DND-41 (cell line): Measurements from ENCODE around the gene APBB2.
"Not testable (repeated sequence)": the region's sequence is repeated elsewhere in the genome, so short reads cannot be mapped to it uniquely, and the experiment has no call there.

Experiments
- ATAC-seq: fragments of 200-7000 bp; cut with Tn5 transposase; 3 replicates; pipeline ENCODE4 v1.9.1; 2021; ENCODE audit warnings: low read depth; ENCODE audit not compliant: insufficient read depth
- DNase-seq: peaks from one replicate; pipeline ENCODE4 v3.0.0-alpha.2; 2020
- H2AFZ ChIP-seq: 2 replicates; pipeline ENCODE4 v1.6.0; 2012; ENCODE audit warnings: low read depth, low read length
- H3K27ac ChIP-seq: 2 replicates; pipeline ENCODE4 v1.5.1; 2012; ENCODE audit warnings: low read length, inconsistent platforms
- H3K27me3 ChIP-seq: fragments of 200-600 bp; sonication (generic); 2 replicates; pipeline ENCODE4 v1.6.0; 2012; ENCODE audit warnings: low read length, mild to moderate bottlenecking, inconsistent platforms; ENCODE audit not compliant: insufficient read depth, poor library complexity
- H3K36me3 ChIP-seq: 2 replicates; pipeline ENCODE4 v1.5.1; 2012; ENCODE audit warnings: low read length, inconsistent platforms; ENCODE audit not compliant: insufficient read depth
- H3K4me1 ChIP-seq: 2 replicates; pipeline ENCODE4 v1.5.1; 2012; ENCODE audit warnings: mild to moderate bottlenecking, low read length; ENCODE audit not compliant: insufficient read depth
- H3K4me2 ChIP-seq: 2 replicates; pipeline ENCODE4 v1.6.0; 2012; ENCODE audit warnings: mild to moderate bottlenecking, moderate library complexity, low read length, inconsistent platforms; ENCODE audit not compliant: insufficient read depth
- H3K4me3 ChIP-seq, 2 experiments: fragments of 200-600 bp in 1 of 2; shearing (Covaris generic) in 1 of 2; 2 replicates each; pipeline ENCODE4 v1.5.1; 2012 to 2016; ENCODE audit warnings: inconsistent platforms in 2 of 2, low read length in 2 of 2, mild to moderate bottlenecking in 2 of 2, low read depth in 1 of 2, moderate library complexity in 1 of 2
- H3K79me2 ChIP-seq: 2 replicates; pipeline ENCODE4 v1.6.0; 2012; ENCODE audit warnings: low read length, inconsistent platforms; ENCODE audit not compliant: insufficient read depth
- H3K9ac ChIP-seq: 2 replicates; pipeline ENCODE4 v1.6.0; 2012; ENCODE audit warnings: low read depth, mild to moderate bottlenecking, inconsistent platforms, low read length, moderate library complexity
- H3K9me3 ChIP-seq: 2 replicates; pipeline ENCODE4 v1.5.1; 2012; ENCODE audit warnings: low read length, moderate library complexity, mild to moderate bottlenecking, inconsistent platforms; ENCODE audit not compliant: insufficient read depth, severe bottlenecking
- H4K20me1 ChIP-seq: 2 replicates; pipeline ENCODE4 v1.6.0; 2012; ENCODE audit warnings: low read length; ENCODE audit not compliant: insufficient read depth
- EZH2 ChIP-seq: IDR thresholded peaks from 3 replicates; pipeline ENCODE4 v1.6.1; 2012; ENCODE audit warnings: borderline replicate concordance, low read depth, mild to moderate bottlenecking, moderate library complexity, low read length, inconsistent platforms; ENCODE audit not compliant: severe bottlenecking
- TF ChIP-seq, protein P1 (sequence below): IDR thresholded peaks from 2 replicates; pipeline ENCODE4 v1.5.1; 2012; ENCODE audit warnings: borderline replicate concordance, low read length, moderate library complexity, mild to moderate bottlenecking; ENCODE audit not compliant: poor library complexity, severe bottlenecking; ENCODE audit errors: extremely low read depth

The APBB2 gene

DNA sequence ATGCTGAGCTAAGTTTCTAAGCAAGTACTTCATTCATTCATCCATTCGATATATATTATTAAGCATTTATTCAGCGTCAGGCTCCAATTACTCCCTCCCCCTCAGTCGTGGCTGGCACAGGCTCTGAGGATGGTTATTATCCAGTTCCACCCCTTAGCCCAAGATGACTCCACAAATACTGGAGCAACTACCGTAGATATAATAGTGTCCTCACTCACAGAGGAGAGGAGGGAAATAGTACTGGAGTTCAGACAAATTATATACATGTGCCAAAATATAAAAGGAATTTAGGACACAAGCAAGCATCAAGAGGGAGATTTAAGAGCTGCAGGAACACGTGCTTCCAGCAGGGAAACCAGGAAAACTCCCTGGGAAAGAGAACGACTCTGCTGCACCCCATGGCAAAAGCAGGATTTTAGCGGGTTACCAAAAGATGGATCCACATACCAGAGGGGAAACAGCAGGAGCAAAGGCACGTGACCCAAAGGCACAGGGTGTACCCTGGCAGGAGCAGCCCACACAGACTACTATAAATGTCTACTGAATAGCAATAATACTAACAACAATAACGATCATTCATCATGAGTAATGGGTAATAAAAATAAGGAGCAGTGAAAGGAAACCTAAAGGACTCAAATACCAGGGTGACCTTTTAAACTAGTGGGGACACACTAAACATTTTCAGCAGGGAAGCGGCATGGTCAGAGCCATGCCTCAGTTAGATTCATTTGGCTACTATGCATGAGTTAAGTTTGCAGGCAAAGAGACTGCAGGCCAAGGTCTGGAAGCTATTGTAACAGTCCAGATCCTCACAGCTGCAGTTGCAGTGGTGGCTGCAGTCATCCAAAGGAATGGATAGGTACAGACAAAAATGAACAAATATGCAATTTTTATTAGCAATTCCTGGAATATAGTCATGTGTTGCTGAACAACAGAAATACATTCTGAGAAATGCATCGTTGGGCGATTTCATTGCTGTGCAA lies 153.7 kb downstream of the APBB2 start:
- no peak for ATAC-seq

DNA sequence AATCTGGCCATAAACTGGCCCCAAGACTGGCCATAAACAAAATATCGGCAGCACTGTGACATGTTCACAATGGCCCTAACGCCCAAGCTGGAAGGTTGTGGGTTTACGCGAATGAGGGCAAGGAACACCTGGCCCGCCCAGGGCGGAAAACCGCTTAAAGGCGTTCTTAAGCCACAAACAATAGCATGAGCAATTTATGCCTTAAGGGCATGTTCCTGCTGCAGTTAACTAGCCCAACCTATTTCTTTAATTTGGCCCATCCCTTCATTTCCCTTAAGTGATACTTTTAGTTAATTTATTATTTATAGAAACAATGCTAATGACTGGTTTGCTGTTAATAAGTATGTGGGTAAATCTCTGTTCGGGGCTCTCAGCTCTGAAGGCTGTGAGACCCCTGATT lies 154.9 kb downstream of the APBB2 start:
- H3K27ac ChIP-seq, DNase-seq, H3K79me2 ChIP-seq, H3K36me3 ChIP-seq, H3K9me3 ChIP-seq, H3K4me1 ChIP-seq, H3K9ac ChIP-seq, ATAC-seq, H3K4me3 ChIP-seq, H3K4me2 ChIP-seq, H2AFZ ChIP-seq, H3K27me3 ChIP-seq, H4K20me1 ChIP-seq: not testable (repeated sequence)

More for the DNA sequence above, 153.7 kb downstream of the APBB2 start:
- Histone ChIP-seq H3K27me3 (no peaks in the 10 kb centered on the region), H3K9ac (no peak overlapping the region), H2AFZ (no peak overlapping the region), H3K9me3 (no peaks in the 10 kb centered on the region), H3K27ac (no peak overlapping the region), H3K36me3 (no peaks in the 10 kb centered on the region), H3K79me2 (no peaks in the 10 kb centered on the region), H3K4me1 (no peaks in the 10 kb centered on the region), H3K4me3 (no peak overlapping the region), H4K20me1 (no peaks in the 10 kb centered on the region), H3K4me2 (no peak overlapping the region)
- DNase-seq: no peak
- TF ChIP-seq, protein P1, sequence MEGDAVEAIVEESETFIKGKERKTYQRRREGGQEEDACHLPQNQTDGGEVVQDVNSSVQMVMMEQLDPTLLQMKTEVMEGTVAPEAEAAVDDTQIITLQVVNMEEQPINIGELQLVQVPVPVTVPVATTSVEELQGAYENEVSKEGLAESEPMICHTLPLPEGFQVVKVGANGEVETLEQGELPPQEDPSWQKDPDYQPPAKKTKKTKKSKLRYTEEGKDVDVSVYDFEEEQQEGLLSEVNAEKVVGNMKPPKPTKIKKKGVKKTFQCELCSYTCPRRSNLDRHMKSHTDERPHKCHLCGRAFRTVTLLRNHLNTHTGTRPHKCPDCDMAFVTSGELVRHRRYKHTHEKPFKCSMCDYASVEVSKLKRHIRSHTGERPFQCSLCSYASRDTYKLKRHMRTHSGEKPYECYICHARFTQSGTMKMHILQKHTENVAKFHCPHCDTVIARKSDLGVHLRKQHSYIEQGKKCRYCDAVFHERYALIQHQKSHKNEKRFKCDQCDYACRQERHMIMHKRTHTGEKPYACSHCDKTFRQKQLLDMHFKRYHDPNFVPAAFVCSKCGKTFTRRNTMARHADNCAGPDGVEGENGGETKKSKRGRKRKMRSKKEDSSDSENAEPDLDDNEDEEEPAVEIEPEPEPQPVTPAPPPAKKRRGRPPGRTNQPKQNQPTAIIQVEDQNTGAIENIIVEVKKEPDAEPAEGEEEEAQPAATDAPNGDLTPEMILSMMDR: no peak
- no peak for TF ChIP-seq EZH2

DNA sequence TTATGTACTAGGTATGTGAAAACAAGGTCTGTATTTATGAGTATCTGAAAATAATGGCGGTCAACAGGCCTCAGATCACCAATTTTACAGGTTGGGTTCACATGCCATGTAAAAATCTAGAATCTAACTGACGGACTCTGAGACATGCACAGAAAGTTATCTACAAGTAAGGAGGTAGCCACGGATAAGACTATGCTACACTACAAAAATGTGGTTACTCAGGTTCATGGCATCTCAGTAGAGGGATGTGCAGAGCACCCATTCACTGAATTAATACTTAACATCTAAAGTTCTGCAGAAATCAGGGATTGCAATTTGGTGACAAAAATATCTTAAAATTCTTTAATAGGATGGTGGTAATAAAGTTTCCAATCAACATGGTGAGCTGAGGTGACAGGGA lies 155.9 kb downstream of the APBB2 start:
- H3K9me3 ChIP-seq: no peaks in the 10 kb centered on the region
- no peak overlapping the region for H3K4me3 ChIP-seq
- H3K79me2 ChIP-seq: no peaks in the 10 kb centered on the region
- DNase-seq (no peak), ATAC-seq (no peak)
- no peaks in the 10 kb centered on the region for H4K20me1 ChIP-seq
- no peak overlapping the region for H3K9ac ChIP-seq
- no peaks in the 10 kb centered on the region for H3K4me1 ChIP-seq
- no peaks in the 10 kb centered on the region for H3K36me3 ChIP-seq
- no peak overlapping the region for H3K4me2 ChIP-seq
- H2AFZ ChIP-seq: no peak overlapping the region
- H3K27ac ChIP-seq: no peak overlapping the region
- H3K27me3 ChIP-seq: no peaks in the 10 kb centered on the region
- no peak for TF ChIP-seq EZH2
- TF ChIP-seq, protein P1: no peak

DNA sequence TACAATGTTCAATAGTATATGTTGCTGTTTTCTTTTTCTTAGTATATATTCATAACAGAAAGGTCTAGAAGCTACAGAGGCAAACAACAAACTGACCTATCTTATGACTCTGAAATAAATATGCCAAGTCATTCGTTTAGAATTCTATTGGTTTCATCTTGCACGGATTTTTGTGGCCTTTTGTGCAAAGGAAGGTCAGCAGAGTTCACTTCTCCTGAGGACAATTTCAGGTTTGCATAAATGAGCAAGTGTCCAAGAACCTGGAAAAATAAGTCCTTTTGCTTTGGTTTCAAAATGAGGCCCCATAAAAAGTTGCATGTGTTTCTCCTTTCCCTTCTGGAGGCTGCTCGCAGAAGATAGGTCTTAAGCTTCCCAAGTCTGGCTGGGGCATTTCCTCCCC lies 156.9 kb downstream of the APBB2 start:
- Histone ChIP-seq H3K27me3 (no peaks in the 10 kb centered on the region), H3K9me3 (no peaks in the 10 kb centered on the region), H3K4me2 (no peak overlapping the region), H3K4me1 (no peaks in the 10 kb centered on the region), H3K27ac (no peak overlapping the region), H3K4me3 (no peak overlapping the region), H4K20me1 (no peaks in the 10 kb centered on the region), H3K9ac (no peak overlapping the region), H2AFZ (no peak overlapping the region), H3K36me3 (no peaks in the 10 kb centered on the region), H3K79me2 (no peaks in the 10 kb centered on the region)
- no peak for DNase-seq
- no peak for ATAC-seq
- TF ChIP-seq, protein P1: no peak
- no peak for TF ChIP-seq EZH2
